ENCODE measurements around the gene DENND2D. TPM values are rescaled to one million over a fixed set of nuclear protein-coding genes. Genes with fewer than 3 reads are reported as not detected.

The DENND2D gene
- total RNA-seq, 1 experiment from 2014 or later, result 0.11 TPM

DNA sequence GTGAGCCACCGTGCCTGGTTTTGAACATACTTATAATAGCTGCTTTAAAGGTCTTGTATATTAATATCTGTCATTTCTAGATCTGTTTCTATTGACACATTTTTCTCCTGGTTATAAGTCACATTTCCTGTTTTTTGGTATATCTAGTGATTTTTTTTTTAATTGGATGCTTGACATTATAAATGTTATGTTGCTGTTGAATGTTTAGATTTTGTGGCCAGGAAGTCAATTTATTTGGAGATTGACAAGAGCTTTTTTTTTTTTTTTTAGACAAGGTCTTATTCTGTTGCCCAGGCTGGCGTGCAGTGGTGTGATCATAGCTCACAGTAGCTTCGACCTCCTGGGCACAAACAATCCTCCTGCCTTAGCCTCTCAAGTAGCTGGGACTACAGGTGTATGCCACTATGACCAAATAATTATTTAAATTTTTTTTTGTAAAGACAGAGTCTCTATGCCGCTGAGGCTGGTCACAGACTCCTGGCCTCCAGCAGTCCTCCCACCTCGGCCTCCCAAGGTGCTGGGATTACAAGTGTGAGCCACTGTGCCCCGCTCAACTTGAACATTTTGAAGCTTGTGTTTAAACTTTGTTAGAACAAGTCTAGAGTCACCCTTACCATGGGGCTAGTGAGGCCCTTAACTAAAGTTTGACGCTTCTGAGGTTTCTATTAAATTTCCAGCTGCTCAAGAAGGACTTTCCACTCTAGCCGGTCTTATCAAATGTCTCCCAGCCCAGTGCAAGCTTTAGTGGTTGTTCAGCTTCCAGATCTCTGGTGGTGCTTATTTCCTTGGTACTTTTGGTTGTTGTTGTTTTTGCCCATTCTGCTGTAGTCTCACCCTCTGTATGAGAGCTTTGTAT lies 18.5 kb upstream of the DENND2D start:
- Histone ChIP-seq H3K23ac (ENCODE audit: insufficient read length, low read depth, low read length) (no peak overlapping the region), H3K27ac (ENCODE audit: insufficient read length, low read depth, low read length) (no peak overlapping the region)
- peaks cover 57 to 64% of the 10 kb centered on the region in 2 experiments for H3K4me1 Mint-ChIP-seq

More for the DNA sequence above, 18.5 kb upstream of the DENND2D start:
- Histone ChIP-seq H3T11ph (ENCODE audit: low read length) (no peak overlapping the region), H2BK120ac (ENCODE audit: low read depth, low read length, poor library complexity, severe bottlenecking) (no peak overlapping the region), H3K14ac (ENCODE audit: insufficient read depth, low read length) (no peak overlapping the region), H3K23me2 (ENCODE audit: insufficient read length, low read depth, low read length, poor library complexity, severe bottlenecking) (no peaks in the 10 kb centered on the region), H2AFZ (ENCODE audit: low read length) (no peak overlapping the region), H2BK20ac (ENCODE audit: low read depth, low read length, poor library complexity, severe bottlenecking) (no peak overlapping the region), H2AK5ac (ENCODE audit: insufficient read length, low read length) (no peak overlapping the region), H3K4me2 (ENCODE audit: insufficient read depth, insufficient read length, low read length) (no peak overlapping the region), H2BK15ac (ENCODE audit: low read depth, low read length) (no peak overlapping the region), H3K56ac (ENCODE audit: insufficient read length, low read depth, low read length) (no peak overlapping the region), H4K20me1 (ENCODE audit: control insufficient read depth, insufficient read depth, insufficient read length) (no peaks in the 10 kb centered on the region), H4K8ac (replicated peaks; ENCODE audit: insufficient read length, low read depth, low read length) (no peak overlapping the region), H3K18ac (ENCODE audit: insufficient read length, low read depth, low read length) (no peak overlapping the region), H2BK12ac (ENCODE audit: insufficient read length, low read depth, low read length) (no peak overlapping the region), H3K9ac (ENCODE audit: extremely low read depth, insufficient read length, low read length) (no peak overlapping the region), H3K9me3 (ENCODE audit: control insufficient read depth, low read depth, low read length) (no peaks in the 10 kb centered on the region), H3K4me1 (ENCODE audit: insufficient read depth, low read length) (peaks cover 7% of the 10 kb centered on the region; the same call in 1 of the 2 replicates), H4K91ac (ENCODE audit: insufficient read length, low read depth, low read length) (no peak overlapping the region), H3K79me2 (ENCODE audit: insufficient read depth, low read length) (no peaks in the 10 kb centered on the region), H3K79me1 (ENCODE audit: insufficient read depth, low read depth, low read length, poor library complexity, severe bottlenecking) (no peaks in the 10 kb centered on the region), H3K4ac (ENCODE audit: low read depth, low read length) (no peak overlapping the region), H4K5ac (ENCODE audit: insufficient read length, low read depth, low read length) (no peak overlapping the region), H3K27me3 (ENCODE audit: insufficient read depth, low read length) (no peaks in the 10 kb centered on the region; the same call in 1 of the 2 replicates), H2BK5ac (ENCODE audit: insufficient read length, low read length) (no peak overlapping the region)
- Mint-ChIP-seq H3K27me3 (ENCODE audit: low read depth) (no peaks in the 10 kb centered on the region), H3K4me3 (no peak overlapping the region), H3K9me3 (no peaks in the 10 kb centered on the region; a peak in 1 of 5 replicates), H3K27ac (peak overlapping the region in 2 of 3 experiments; percentile 49 to 77; a peak in 4 of 7 replicates), H3K36me3 (ENCODE audit: insufficient read depth in 1 of 3, low read depth in 3 of 3) (no peaks in the 10 kb centered on the region; a peak in 1 of 7 replicates)
- no peak for DNase-seq
- TF ChIP-seq, protein P1, sequence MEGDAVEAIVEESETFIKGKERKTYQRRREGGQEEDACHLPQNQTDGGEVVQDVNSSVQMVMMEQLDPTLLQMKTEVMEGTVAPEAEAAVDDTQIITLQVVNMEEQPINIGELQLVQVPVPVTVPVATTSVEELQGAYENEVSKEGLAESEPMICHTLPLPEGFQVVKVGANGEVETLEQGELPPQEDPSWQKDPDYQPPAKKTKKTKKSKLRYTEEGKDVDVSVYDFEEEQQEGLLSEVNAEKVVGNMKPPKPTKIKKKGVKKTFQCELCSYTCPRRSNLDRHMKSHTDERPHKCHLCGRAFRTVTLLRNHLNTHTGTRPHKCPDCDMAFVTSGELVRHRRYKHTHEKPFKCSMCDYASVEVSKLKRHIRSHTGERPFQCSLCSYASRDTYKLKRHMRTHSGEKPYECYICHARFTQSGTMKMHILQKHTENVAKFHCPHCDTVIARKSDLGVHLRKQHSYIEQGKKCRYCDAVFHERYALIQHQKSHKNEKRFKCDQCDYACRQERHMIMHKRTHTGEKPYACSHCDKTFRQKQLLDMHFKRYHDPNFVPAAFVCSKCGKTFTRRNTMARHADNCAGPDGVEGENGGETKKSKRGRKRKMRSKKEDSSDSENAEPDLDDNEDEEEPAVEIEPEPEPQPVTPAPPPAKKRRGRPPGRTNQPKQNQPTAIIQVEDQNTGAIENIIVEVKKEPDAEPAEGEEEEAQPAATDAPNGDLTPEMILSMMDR (conservative IDR thresholded peaks at IDR 0.05), result no peak
- WGBS (ENCODE audit: extremely low coverage, insufficient read length, low lambda C conversion rate), result no CpG with 5 or more reads among the region's 8 CpGs

All from H9 (cell line).